ENCODE data around the gene LRRK1.

DNA sequence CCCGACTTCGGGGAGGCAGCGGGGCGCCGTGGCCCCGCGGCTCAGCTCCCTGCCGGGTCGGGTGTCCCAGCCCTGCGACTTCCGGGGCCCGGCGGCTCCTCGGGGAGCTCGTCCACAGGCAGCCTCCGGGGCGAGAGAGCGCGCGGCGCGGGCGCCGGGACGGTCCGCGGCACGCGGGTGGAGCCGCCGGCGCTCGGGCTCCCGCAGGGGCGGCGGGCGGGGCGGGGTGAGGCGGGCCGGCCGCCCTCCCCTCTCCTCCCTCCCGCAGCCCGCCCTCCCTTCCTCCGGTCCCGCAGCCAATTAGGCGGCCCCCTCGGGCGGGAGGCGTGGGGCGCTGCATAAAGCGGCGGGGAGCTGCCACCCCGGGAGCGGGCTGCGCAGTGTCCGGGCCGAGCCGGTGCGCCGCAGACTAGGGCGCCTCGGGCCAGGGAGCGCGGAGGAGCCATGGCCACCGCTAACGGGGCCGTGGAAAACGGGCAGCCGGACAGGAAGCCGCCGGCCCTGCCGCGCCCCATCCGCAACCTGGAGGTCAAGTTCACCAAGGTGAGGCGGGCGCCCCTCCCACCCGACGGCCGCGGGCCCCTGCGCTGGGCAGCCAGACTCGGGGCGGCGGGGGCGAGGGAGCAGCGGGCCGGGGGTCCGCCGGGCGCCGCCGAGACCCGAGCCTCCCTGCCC lies 39.6 kb upstream of the LRRK1 start, which contains the start of gene ALDH1A3:
- TF ChIP-seq CTCF (IDR thresholded peaks at IDR 0.05; ENCODE audit: low read depth, low read length) (no peak), EZH2phosphoT487 (IDR thresholded peaks at IDR 0.05; ENCODE audit: low read depth) (no peak)

Measured in OCI-LY3 (cell line).